Neural cell (in vitro differentiated cells): ENCODE results near the gene ODAM.

ENCODE experiments used
- EP300 ChIP-seq: fragments of 450-650 bp; conservative IDR thresholded peaks from 2 replicates; pipeline ENCODE4 v1.6.1; 2014; ENCODE audit warnings: antibody characterized with exemption, mild to moderate bottlenecking, moderate library complexity; ENCODE audit not compliant: poor library complexity, severe bottlenecking
- EZH2 ChIP-seq: fragments of 200-600, 300-800 bp; shearing (Covaris generic), sonication (generic); IDR thresholded peaks from 2 replicates; pipeline ENCODE4 v1.6.1; 2014; ENCODE audit warnings: antibody characterized with exemption, low read length, borderline replicate concordance, mild to moderate bottlenecking; ENCODE audit not compliant: insufficient read depth, poor library complexity, severe bottlenecking
- MXI1 ChIP-seq: fragments of 450-650 bp; conservative IDR thresholded peaks from 2 replicates; pipeline ENCODE4 v1.6.1; 2014; ENCODE audit warnings: antibody characterized with exemption, mild to moderate bottlenecking; ENCODE audit not compliant: poor library complexity, severe bottlenecking
- RAD21 ChIP-seq: fragments of 450-650 bp; conservative IDR thresholded peaks from 2 replicates; pipeline ENCODE4 v1.6.1; 2014; ENCODE audit warnings: antibody characterized with exemption, mild to moderate bottlenecking, moderate library complexity
- TAF1 ChIP-seq: IDR thresholded peaks from 2 replicates; pipeline ENCODE4 v1.6.1; 2012; ENCODE audit warnings: low read depth
- TF ChIP-seq, protein P1 (sequence below): fragments of 450-650 bp; IDR thresholded peaks from 2 replicates; pipeline ENCODE4 v1.5.1; 2014; ENCODE audit warnings: antibody characterized with exemption, mild to moderate bottlenecking, moderate library complexity; ENCODE audit not compliant: poor library complexity, severe bottlenecking
- TF ChIP-seq, protein P2 (sequence below): IDR thresholded peaks from 2 replicates; pipeline ENCODE4 v1.6.1; 2012; ENCODE audit warnings: borderline replicate concordance

DNA sequence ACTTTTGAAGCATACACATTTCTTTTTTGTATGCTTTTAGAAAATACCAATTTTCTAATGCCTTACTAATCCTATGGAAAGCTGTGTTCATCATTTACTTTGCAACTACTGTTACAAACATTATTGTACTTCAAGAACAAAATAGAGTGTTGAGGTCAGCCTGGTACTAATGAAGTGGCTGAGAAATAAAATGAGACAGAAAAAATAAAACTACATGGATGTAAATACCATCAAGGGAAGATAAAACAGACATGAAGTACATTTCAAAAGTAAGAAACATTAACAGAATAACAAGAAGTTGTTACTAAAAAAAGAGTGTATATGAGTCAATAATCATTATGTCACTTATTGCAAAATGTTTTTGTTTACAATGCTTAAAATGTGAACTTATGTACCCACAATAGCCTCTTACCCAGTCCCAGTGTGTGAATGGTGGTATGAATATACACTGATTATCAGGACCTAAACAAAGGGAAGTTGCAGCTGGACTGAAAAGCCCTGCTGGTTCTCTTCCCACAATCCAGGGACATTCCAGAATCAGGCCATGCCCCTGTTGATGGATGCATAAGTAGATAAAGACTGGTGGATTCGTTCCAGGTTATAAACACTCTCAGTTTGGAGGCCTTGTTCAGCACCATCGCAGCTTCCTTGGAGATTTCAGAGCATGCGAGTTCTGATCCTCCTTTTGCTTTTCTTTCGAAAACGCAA, 44.5 kb downstream of the ODAM start:
- no peak for TF ChIP-seq EZH2
- TF ChIP-seq, protein P1, sequence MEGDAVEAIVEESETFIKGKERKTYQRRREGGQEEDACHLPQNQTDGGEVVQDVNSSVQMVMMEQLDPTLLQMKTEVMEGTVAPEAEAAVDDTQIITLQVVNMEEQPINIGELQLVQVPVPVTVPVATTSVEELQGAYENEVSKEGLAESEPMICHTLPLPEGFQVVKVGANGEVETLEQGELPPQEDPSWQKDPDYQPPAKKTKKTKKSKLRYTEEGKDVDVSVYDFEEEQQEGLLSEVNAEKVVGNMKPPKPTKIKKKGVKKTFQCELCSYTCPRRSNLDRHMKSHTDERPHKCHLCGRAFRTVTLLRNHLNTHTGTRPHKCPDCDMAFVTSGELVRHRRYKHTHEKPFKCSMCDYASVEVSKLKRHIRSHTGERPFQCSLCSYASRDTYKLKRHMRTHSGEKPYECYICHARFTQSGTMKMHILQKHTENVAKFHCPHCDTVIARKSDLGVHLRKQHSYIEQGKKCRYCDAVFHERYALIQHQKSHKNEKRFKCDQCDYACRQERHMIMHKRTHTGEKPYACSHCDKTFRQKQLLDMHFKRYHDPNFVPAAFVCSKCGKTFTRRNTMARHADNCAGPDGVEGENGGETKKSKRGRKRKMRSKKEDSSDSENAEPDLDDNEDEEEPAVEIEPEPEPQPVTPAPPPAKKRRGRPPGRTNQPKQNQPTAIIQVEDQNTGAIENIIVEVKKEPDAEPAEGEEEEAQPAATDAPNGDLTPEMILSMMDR, result no peak
- no peak for TF ChIP-seq MXI1
- TF ChIP-seq, protein P2, sequence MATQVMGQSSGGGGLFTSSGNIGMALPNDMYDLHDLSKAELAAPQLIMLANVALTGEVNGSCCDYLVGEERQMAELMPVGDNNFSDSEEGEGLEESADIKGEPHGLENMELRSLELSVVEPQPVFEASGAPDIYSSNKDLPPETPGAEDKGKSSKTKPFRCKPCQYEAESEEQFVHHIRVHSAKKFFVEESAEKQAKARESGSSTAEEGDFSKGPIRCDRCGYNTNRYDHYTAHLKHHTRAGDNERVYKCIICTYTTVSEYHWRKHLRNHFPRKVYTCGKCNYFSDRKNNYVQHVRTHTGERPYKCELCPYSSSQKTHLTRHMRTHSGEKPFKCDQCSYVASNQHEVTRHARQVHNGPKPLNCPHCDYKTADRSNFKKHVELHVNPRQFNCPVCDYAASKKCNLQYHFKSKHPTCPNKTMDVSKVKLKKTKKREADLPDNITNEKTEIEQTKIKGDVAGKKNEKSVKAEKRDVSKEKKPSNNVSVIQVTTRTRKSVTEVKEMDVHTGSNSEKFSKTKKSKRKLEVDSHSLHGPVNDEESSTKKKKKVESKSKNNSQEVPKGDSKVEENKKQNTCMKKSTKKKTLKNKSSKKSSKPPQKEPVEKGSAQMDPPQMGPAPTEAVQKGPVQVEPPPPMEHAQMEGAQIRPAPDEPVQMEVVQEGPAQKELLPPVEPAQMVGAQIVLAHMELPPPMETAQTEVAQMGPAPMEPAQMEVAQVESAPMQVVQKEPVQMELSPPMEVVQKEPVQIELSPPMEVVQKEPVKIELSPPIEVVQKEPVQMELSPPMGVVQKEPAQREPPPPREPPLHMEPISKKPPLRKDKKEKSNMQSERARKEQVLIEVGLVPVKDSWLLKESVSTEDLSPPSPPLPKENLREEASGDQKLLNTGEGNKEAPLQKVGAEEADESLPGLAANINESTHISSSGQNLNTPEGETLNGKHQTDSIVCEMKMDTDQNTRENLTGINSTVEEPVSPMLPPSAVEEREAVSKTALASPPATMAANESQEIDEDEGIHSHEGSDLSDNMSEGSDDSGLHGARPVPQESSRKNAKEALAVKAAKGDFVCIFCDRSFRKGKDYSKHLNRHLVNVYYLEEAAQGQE, result no peak
- TF ChIP-seq EP300, result no peak
- TF ChIP-seq RAD21, result no peak
- no peak for TF ChIP-seq TAF1
